Activated naive CD8-positive, alpha-beta T cell treated with anti-CD3 and anti-CD28 coated beads for 36 hours (primary cell): ENCODE results near the gene RFX2. TPM values are rescaled to one million over a fixed set of nuclear protein-coding genes. Genes with fewer than 3 reads are reported as not detected.

Experiments
- DNase-seq: peaks from one replicate; pipeline ENCODE4 v3.0.0; 2021
- H3K27ac Mint-ChIP-seq: one replicate; pipeline ENCODE4 v1.8.0; 2022; ENCODE audit warnings: mild to moderate bottlenecking, moderate library complexity, mixed read lengths
- H3K27me3 Mint-ChIP-seq: one replicate; pipeline ENCODE4 v1.8.0; 2022; ENCODE audit warnings: mild to moderate bottlenecking, mixed read lengths
- H3K36me3 Mint-ChIP-seq: one replicate; pipeline ENCODE4 v1.8.0; 2021; ENCODE audit warnings: mild to moderate bottlenecking, mixed read lengths
- H3K4me1 Mint-ChIP-seq: one replicate; pipeline ENCODE4 v1.8.0; 2021; ENCODE audit warnings: mixed read lengths
- H3K4me3 Mint-ChIP-seq: one replicate; pipeline ENCODE4 v1.8.0; 2022; ENCODE audit warnings: mild to moderate bottlenecking, moderate library complexity, mixed read lengths
- H3K9me3 Mint-ChIP-seq: one replicate; pipeline ENCODE4 v1.8.0; 2022; ENCODE audit warnings: mixed read lengths
- total RNA-seq, 2 experiments: library from RNA; stranded (reverse); gene quantifications; one replicate each; pipeline ENCODE4 v1.2.3, GENCODE V29; 2021

RFX2 gene
- total RNA-seq, 2 experiments from 2014 or later, result 9.5 to 10.3 TPM

- H3K36me3 Mint-ChIP-seq, result peaks cover 24% of the 10 kb centered on the region
- peaks cover 84% of the 10 kb centered on the region for H3K4me1 Mint-ChIP-seq
- H3K4me3 Mint-ChIP-seq, result no peak overlapping the region
- no peaks in the 10 kb centered on the region for H3K27me3 Mint-ChIP-seq
- H3K9me3 Mint-ChIP-seq, result no peaks in the 10 kb centered on the region
- H3K27ac Mint-ChIP-seq, result peak overlapping the region; percentile 65
- no peak for DNase-seq
Observed at GRCh38 chr19:5958074-5958850, 152.0 kb downstream of the RFX2 start.

GRCh38 chr19:5957170-5957569 is 153.1 kb downstream of the RFX2 start:
- peaks cover 1% of the 10 kb centered on the region for H3K9me3 Mint-ChIP-seq
- no peak overlapping the region for H3K4me3 Mint-ChIP-seq
- H3K4me1 Mint-ChIP-seq, result peaks cover 84% of the 10 kb centered on the region
- no peak for DNase-seq
- peaks cover 35% of the 10 kb centered on the region for H3K36me3 Mint-ChIP-seq
- peak overlapping the region; percentile 30 for H3K27ac Mint-ChIP-seq
- H3K27me3 Mint-ChIP-seq, result no peaks in the 10 kb centered on the region

GRCh38 chr19:5956728-5957127 is 153.6 kb downstream of the RFX2 start:
- no peaks in the 10 kb centered on the region for H3K27me3 Mint-ChIP-seq
- H3K9me3 Mint-ChIP-seq, result peaks cover 1% of the 10 kb centered on the region
- DNase-seq, result no peak
- no peak overlapping the region for H3K4me3 Mint-ChIP-seq
- H3K27ac Mint-ChIP-seq, result no peak overlapping the region
- peaks cover 36% of the 10 kb centered on the region for H3K36me3 Mint-ChIP-seq
- H3K4me1 Mint-ChIP-seq, result peaks cover 83% of the 10 kb centered on the region

- Mint-ChIP-seq H3K4me1 (peaks cover 83% of the 10 kb centered on the region), H3K27ac (no peak overlapping the region), H3K9me3 (peaks cover 1% of the 10 kb centered on the region), H3K36me3 (peaks cover 37% of the 10 kb centered on the region), H3K4me3 (no peak overlapping the region), H3K27me3 (no peaks in the 10 kb centered on the region)
- no peak for DNase-seq
Observed at GRCh38 chr19:5956323-5956722, 154.0 kb downstream of the RFX2 start.

- H3K27ac Mint-ChIP-seq, result no peak overlapping the region
- H3K4me1 Mint-ChIP-seq, result peaks cover 83% of the 10 kb centered on the region
- no peak overlapping the region for H3K4me3 Mint-ChIP-seq
- no peaks in the 10 kb centered on the region for H3K27me3 Mint-ChIP-seq
- peaks cover 1% of the 10 kb centered on the region for H3K9me3 Mint-ChIP-seq
- peaks cover 43% of the 10 kb centered on the region for H3K36me3 Mint-ChIP-seq
- no peak for DNase-seq
Observed at GRCh38 chr19:5955636-5955935, 154.7 kb downstream of the RFX2 start.

GRCh38 chr19:5954293-5954692 is 156.0 kb downstream of the RFX2 start:
- H3K9me3 Mint-ChIP-seq, result peaks cover 1% of the 10 kb centered on the region
- H3K27me3 Mint-ChIP-seq, result no peaks in the 10 kb centered on the region
- peaks cover 50% of the 10 kb centered on the region for H3K36me3 Mint-ChIP-seq
- peak overlapping the region; percentile 73 for H3K4me3 Mint-ChIP-seq
- no peak for DNase-seq
- H3K27ac Mint-ChIP-seq, result peak overlapping the region; percentile 97
- H3K4me1 Mint-ChIP-seq, result peaks cover 84% of the 10 kb centered on the region

- peaks cover 1% of the 10 kb centered on the region for H3K9me3 Mint-ChIP-seq
- H3K27me3 Mint-ChIP-seq, result no peaks in the 10 kb centered on the region
- peak overlapping the region; percentile 97 for H3K27ac Mint-ChIP-seq
- H3K4me3 Mint-ChIP-seq, result peak overlapping the region; percentile 73
- peaks cover 85% of the 10 kb centered on the region for H3K4me1 Mint-ChIP-seq
- H3K36me3 Mint-ChIP-seq, result peaks cover 50% of the 10 kb centered on the region
- peak; percentile 47 for DNase-seq
Observed at GRCh38 chr19:5953680-5954213, 156.6 kb downstream of the RFX2 start.

GRCh38 chr19:5953030-5953589 is 157.2 kb downstream of the RFX2 start:
- no peak for DNase-seq
- peaks cover 1% of the 10 kb centered on the region for H3K9me3 Mint-ChIP-seq
- H3K4me3 Mint-ChIP-seq, result peak overlapping the region; percentile 73

GRCh38 chr19:5952193-5953029 is 157.9 kb downstream of the RFX2 start:
- no peak for DNase-seq
- peak overlapping the region; percentile 14 for H3K4me3 Mint-ChIP-seq
- H3K9me3 Mint-ChIP-seq, result peaks cover 1% of the 10 kb centered on the region
- no peaks in the 10 kb centered on the region for H3K27me3 Mint-ChIP-seq
- H3K27ac Mint-ChIP-seq, result peak overlapping the region; percentile 97
- H3K4me1 Mint-ChIP-seq, result peaks cover 87% of the 10 kb centered on the region
- peaks cover 56% of the 10 kb centered on the region for H3K36me3 Mint-ChIP-seq

More at GRCh38 chr19:5953030-5953589, 157.2 kb downstream of the RFX2 start:
- Mint-ChIP-seq H3K27ac (peak overlapping the region; percentile 97), H3K36me3 (peaks cover 51% of the 10 kb centered on the region), H3K27me3 (no peaks in the 10 kb centered on the region), H3K4me1 (peaks cover 87% of the 10 kb centered on the region)

GRCh38 chr19:5951338-5951861 is 158.9 kb downstream of the RFX2 start:
- peaks cover 83% of the 10 kb centered on the region for H3K4me1 Mint-ChIP-seq
- H3K36me3 Mint-ChIP-seq, result peaks cover 57% of the 10 kb centered on the region
- peak overlapping the region; percentile 97 for H3K27ac Mint-ChIP-seq
- peaks cover 1% of the 10 kb centered on the region for H3K9me3 Mint-ChIP-seq
- no peak overlapping the region for H3K4me3 Mint-ChIP-seq
- no peak for DNase-seq
- no peaks in the 10 kb centered on the region for H3K27me3 Mint-ChIP-seq

GRCh38 chr19:5950741-5951140 is 159.6 kb downstream of the RFX2 start:
- Mint-ChIP-seq H3K27ac (peak overlapping the region; percentile 86), H3K4me1 (peaks cover 82% of the 10 kb centered on the region), H3K27me3 (no peaks in the 10 kb centered on the region), H3K4me3 (peak overlapping the region; percentile 58), H3K36me3 (peaks cover 59% of the 10 kb centered on the region), H3K9me3 (peaks cover 1% of the 10 kb centered on the region)
- no peak for DNase-seq

GRCh38 chr19:5949792-5950305 is 160.5 kb downstream of the RFX2 start:
- Mint-ChIP-seq H3K9me3 (peaks cover 1% of the 10 kb centered on the region), H3K4me1 (peaks cover 82% of the 10 kb centered on the region), H3K36me3 (peaks cover 61% of the 10 kb centered on the region)

GRCh38 chr19:5948752-5949564 is 161.3 kb downstream of the RFX2 start:
- Mint-ChIP-seq H3K27ac (peak overlapping the region; percentile 86), H3K27me3 (no peaks in the 10 kb centered on the region), H3K4me3 (peak overlapping the region; percentile 58), H3K4me1 (peaks cover 81% of the 10 kb centered on the region), H3K36me3 (peaks cover 55% of the 10 kb centered on the region), H3K9me3 (peaks cover 1% of the 10 kb centered on the region)
- no peak for DNase-seq

More at GRCh38 chr19:5949792-5950305, 160.5 kb downstream of the RFX2 start:
- peak; percentile 46 for DNase-seq
- Mint-ChIP-seq H3K27me3 (no peaks in the 10 kb centered on the region), H3K27ac (peak overlapping the region; percentile 86), H3K4me3 (peak overlapping the region; percentile 58)

- Mint-ChIP-seq H3K9me3 (peaks cover under 1% of the 10 kb centered on the region), H3K27me3 (no peaks in the 10 kb centered on the region), H3K36me3 (peaks cover 43% of the 10 kb centered on the region), H3K4me1 (peaks cover 76% of the 10 kb centered on the region), H3K27ac (peak overlapping the region; percentile 54), H3K4me3 (no peak overlapping the region)
- no peak for DNase-seq
Observed at GRCh38 chr19:5947435-5947834, 162.9 kb downstream of the RFX2 start.
